Suppressor macrophage treated with lipopolysaccharide for 1 hour (primary cell): ENCODE data around the gene FBLN2.
"Not testable (repeated sequence)": the region's sequence is repeated elsewhere in the genome, so short reads cannot be mapped to it uniquely, and the experiment has no call there.

Source experiments
- DNase-seq, 3 donors: peaks; one replicate each; pipeline ENCODE4 v3.0.0-alpha.2; 2020 to 2022

FBLN2 gene

GRCh38 chr3:13548696-13549622, at the start of gene FBLN2:
TSS of gene FBLN2 (plus strand) at chr3:13549125. CDS start at chr3:13570356, 21,231 bp downstream.
- peak; percentile 19 to 66 (median 45) for DNase-seq

GRCh38 chr3:13499246-13499645, 49.7 kb upstream of the FBLN2 start:
- not testable (repeated sequence) for DNase-seq

DNA sequence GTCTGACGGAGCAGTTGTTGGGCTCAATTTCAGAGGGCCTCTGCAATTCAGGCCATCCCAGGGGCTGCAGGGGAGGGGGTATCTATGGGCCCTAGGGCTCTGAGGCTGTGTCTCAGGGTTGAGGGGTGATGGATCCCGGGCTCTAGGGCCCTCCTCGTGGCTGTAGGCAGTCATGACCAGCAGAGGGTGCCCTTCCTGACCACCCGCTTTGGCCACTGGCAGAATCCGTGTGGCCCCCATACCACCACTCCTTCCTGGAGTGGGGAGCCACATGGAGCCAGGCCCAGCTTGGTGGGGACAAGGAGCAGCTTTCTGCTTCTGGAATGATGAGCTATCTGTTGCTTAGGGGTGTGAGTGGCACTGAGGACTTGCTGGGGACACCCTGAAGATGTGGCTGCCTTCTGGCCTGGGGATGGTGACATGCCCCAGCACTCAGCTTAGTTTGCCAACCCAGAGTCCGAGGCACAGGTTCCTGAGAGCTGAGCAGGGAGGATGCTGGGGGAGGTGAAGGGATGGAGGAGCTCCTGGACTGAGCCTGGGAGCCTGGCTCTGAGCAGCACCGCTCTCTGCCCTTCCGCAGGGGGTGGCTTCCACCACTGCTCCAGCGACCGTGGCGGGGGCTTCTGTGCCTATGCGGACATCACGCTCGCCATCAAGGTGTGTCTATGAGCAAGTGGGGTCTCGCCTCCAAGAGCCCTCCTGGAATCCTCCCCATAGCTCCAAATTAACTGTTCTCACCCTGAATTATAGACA, 48.6 kb upstream of the FBLN2 start:
- peak; percentile 30 to 59 (median 32) for DNase-seq

- DNase-seq, result no peak
Observed at GRCh38 chr3:13501056-13501455, 47.9 kb upstream of the FBLN2 start.

DNA sequence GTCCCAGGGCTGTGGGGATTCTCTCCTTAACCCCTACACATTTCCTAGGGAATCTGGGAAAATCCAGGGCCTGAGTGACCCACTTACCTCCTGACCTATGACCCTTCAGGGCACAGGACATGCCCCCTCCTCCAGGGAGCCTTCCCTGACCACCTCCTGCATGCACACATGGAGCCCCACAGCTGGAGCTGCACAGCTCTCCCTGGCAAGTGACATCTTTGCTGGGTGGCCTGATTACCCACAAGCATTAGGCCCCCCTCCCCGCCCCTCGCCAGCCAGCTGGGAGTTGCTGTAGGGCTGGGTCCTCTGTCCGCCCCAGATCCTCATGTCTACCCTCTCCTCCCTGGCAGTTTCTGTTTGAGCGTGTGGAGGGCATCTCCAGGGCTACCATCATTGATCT, 47.4 kb upstream of the FBLN2 start:
- no peak for DNase-seq

GRCh38 chr3:13501958-13502790, 46.8 kb upstream of the FBLN2 start:
- DNase-seq, result no peak

GRCh38 chr3:13502791-13503060, 46.2 kb upstream of the FBLN2 start:
- DNase-seq, result no peak

DNA sequence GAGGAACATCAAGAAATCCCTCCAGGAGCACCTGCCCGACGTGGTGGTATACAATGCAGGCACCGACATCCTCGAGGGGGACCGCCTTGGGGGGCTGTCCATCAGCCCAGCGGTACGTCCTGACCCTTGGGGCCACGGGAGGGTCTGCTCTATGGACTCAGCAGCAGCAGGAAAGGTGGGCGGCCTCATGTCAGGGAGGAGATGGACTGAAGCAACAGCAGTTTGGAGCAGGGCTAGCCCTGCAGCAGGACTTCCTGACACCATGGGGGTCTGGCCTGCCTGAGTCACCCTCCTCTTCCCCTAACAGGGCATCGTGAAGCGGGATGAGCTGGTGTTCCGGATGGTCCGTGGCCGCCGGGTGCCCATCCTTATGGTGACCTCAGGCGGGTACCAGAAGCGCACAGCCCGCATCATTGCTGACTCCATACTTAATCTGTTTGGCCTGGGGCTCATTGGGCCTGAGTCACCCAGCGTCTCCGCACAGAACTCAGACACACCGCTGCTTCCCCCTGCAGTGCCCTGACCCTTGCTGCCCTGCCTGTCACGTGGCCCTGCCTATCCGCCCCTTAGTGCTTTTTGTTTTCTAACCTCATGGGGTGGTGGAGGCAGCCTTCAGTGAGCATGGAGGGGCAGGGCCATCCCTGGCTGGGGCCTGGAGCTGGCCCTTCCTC, 44.6 kb upstream of the FBLN2 start:
- DNase-seq, result no peak

DNA sequence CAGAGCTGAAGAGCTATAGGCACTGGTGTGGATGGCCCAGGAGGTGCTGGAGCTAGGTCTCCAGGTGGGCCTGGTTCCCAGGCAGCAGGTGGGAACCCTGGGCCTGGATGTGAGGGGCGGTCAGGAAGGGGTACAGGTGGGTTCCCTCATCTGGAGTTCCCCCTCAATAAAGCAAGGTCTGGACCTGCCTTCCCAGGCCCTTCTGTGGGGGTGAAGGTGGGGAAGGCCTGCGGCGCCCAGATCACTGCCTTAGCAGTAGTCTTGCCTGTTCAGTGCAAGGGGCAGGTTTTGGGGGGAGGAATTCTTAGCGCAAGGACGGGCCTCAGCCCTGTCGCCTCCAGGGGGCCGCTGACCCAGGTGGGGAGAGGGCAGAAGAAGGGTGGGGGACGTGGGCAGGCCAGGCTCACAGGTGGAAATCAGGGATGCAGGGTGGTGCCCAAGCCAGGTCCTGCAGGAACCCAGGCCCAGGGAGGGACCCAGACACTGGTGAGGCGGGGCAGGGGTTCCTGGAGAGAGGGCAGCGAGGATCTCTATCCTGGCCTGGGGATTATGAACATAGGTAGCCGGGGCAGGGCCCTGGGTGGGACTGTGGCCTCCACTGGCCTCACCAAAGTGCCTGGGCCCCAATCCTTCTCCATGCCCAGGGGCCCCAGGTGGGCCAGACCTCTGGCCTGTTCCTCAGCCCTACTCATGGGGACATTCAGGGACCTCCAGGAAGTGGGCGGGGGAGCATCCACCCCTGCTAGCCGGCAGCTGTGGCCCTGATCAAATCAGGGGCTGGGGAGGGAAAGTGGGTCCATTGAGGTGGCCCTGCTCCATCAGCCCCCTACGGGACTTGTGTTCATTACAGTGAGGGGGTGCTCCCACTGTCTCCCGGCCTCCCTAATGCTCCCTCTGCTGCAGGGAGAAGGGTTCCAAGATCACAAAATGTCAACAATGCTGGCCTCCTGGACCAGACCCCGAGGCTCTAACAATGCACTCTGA, 43.5 kb upstream of the FBLN2 start:
- no peak for DNase-seq

DNA sequence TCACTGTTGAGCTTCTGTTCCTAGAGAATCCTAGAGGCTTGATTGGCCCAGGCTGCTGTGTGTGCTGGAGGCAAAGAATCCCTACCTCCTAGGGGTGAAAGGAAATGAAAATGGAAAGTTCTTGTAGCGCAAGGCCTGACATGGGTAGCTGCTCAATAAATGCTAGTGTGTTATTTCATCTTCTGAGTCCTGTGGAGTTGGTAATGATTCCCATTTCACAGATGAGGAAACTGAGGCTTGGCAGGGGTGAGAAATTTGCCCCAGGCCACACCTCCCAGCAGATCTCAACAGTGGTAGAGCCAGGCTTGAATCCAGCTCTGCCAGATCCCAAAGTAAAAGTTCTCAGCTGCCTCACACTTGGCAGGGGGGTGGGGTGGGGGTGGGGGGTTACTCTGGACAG, 42.7 kb upstream of the FBLN2 start:
- DNase-seq, result no peak

DNA sequence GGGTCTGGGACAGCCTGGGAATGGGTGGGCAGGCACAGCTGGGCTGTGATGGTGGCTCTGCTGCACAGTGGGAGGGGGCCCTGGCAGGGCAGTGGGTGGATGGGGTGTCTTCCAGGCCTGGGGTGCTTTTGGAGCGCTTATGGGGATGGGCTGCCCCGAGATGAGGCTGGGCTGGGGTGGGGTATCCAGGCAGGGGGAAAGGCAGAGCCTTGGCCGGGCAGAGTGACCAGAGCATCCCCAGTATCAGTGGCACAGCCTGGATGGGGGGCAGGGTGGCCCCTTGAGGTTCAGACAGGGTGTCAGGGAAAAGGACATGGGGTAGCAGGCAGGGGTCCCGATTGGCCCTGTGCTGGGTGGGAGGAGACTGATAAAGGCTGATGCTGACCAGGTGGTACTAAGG, 42.2 kb upstream of the FBLN2 start:
- no peak for DNase-seq

DNA sequence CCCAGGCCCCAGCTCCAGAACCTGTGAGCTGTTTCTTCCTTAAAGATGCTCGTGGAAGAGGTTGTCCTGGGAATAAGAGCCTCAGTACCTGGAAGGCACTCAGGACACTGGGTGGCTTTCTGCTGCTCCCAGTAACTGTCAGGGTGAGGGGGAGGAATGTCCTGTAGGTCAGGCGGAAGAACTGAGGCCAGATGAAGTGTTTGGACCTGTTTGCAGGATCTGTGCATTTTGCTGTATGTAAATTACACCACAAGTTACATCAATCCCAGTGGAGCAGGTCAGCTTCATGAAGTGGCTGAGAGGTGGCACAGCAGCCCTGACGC, 41.7 kb upstream of the FBLN2 start:
- DNase-seq, result no peak

DNA sequence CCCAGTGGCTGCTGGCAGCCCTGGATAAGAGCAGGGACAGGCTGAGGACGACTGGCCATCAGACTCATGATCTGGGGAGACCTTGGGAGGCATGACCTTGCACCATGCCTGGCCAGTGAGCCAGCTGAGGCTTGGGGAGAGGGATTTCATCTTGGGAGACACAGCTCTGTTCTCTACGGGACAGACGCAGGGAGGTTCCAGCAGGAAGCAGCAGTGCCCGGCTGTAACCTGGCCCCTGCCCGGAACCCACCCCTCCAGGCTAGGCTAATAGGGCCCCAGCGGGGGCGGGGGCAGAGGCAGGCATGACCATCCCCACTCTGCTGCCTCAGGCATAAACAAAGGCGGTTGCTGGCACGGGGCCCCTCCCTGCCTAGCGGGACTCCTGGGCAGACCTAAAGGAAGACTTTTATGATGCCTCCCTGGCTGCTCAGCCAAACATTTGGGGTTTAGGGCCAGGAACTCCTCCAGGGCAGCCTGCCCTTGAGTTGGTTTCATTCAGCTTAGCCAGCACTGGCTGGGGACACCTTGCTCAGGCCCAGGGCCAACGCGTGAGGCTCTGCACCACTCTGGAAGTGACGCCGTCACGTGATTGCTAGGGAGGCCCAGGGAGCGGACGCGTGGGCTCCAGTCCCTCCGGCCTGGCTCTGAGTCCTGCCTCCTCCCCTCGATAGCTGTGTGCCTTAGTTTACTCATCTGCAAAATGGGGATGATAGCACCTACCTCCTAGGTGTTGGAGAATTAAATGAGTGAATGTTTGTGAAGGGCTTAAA, 41.2 kb upstream of the FBLN2 start:
- DNase-seq, result no peak

- DNase-seq, result no peak
Observed at GRCh38 chr3:13508496-13508895, 40.4 kb upstream of the FBLN2 start.

GRCh38 chr3:13509059-13509815, 39.7 kb upstream of the FBLN2 start:
- no peak for DNase-seq

DNA sequence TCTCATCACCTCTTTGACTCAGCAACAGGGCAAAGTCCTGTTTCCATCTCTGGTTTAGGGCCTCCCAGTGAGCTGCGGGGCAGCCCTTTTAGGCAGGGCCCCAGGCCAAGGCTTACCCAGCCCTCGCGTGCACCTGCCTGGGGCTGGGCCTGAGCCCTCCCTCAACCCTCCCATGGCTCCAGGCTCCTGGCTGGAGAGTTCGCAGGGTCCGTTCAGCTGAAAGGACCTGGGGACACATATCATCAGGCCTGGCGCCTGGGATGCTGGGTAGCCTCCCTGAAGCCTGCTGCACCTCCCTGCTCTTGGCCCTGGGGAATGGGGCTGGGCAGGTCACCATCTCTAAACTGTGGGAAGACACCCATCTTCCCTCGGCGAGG, 39.1 kb upstream of the FBLN2 start:
- no peak for DNase-seq

- no peak for DNase-seq
Observed at GRCh38 chr3:13512451-13512850, 36.5 kb upstream of the FBLN2 start.

- peak in 1 of 3 donors; percentile 25 for DNase-seq
Observed at GRCh38 chr3:13513051-13513912, 35.6 kb upstream of the FBLN2 start.

DNA sequence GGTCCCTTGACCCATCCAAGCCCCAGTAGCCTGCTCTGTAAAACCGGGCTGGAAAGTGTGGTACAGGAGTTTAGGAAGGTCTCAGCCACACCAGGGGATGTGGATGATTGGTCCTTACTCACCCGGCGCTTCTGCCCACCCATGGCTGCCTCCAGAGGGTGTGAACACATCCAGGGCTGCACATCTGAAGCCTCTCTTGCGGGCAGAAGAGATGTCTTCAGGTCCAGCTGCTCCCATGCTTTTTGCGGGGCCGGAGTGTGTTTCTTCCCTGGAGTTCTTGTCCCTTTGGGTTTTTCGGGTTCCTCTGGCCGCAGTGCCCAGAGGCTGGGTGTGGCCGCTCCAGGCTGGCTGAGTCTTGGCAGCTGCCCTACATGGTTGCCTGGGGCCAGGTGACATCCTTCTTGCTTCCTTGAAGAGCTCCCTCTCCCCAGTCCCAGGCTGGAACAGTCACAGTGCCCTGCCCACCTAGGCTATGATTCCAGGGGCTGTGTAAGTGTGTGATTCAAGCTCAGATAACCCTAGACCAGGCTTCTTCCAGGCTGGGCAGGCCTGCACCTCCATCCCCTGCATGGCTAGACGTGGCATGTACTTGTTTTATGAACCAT, 34.9 kb upstream of the FBLN2 start:
- no peak for DNase-seq
